HL-60 (cell line): ENCODE results near the gene RSPO3.

Experiments
- DNase-seq, 2 experiments: peaks; one replicate each; pipeline ENCODE4 v3.0.0-alpha.2; 2010 to 2020; ENCODE audit warnings: low read depth in 1 of 2, low spot score in 1 of 2
- H3K27ac ChIP-seq: fragments of 250-450 bp; sonication (Bioruptor Pico); replicated peaks from 2 replicates; pipeline ENCODE4 v1.5.1; 2020; ENCODE audit warnings: mild to moderate bottlenecking, moderate library complexity
- H3K27me3 ChIP-seq: fragments of 250-450 bp; sonication (Bioruptor Pico); 2 replicates; pipeline ENCODE4 v1.5.1; 2021; ENCODE audit warnings: mild to moderate bottlenecking, moderate library complexity; ENCODE audit not compliant: insufficient read depth, poor library complexity, severe bottlenecking
- H3K4me3 ChIP-seq: replicated peaks from 2 replicates; pipeline ENCODE4 v1.5.1; 2011; ENCODE audit warnings: mild to moderate bottlenecking, control low read depth, low read length; ENCODE audit not compliant: insufficient read depth
- CTCF ChIP-seq: IDR thresholded peaks from one replicate; pipeline ENCODE4 v1.5.1; 2011; ENCODE audit warnings: low read length, control low read depth, inconsistent platforms; ENCODE audit not compliant: insufficient read depth
- GABPA ChIP-seq: IDR thresholded peaks from 2 replicates; pipeline ENCODE4 v1.6.1; 2012; ENCODE audit warnings: low read depth
- POLR2AphosphoS5 ChIP-seq: IDR thresholded peaks from 2 replicates; pipeline ENCODE4 v1.6.1; 2012; ENCODE audit warnings: low read depth
- REST ChIP-seq: IDR thresholded peaks from 2 replicates; pipeline ENCODE4 v1.6.1; 2012; ENCODE audit warnings: low read depth; ENCODE audit not compliant: insufficient replicate concordance
- SPI1 ChIP-seq: IDR thresholded peaks from 2 replicates; pipeline ENCODE4 v1.6.1; 2012; ENCODE audit warnings: low read depth, mild to moderate bottlenecking, borderline replicate concordance

Gene RSPO3

GRCh38 chr6:127154509-127154908 is 36.0 kb downstream of the RSPO3 start:
- Histone ChIP-seq H3K4me3 (no peak overlapping the region), H3K27ac (no peak overlapping the region), H3K27me3 (peaks cover 8% of the 10 kb centered on the region)
- no peak for DNase-seq
- TF ChIP-seq GABPA: no peak
- no peak for TF ChIP-seq POLR2AphosphoS5
- TF ChIP-seq SPI1: no peak

GRCh38 chr6:127160484-127160883 is 42.0 kb downstream of the RSPO3 start:
- DNase-seq: no peak
- TF ChIP-seq REST (no peak), GABPA (no peak), POLR2AphosphoS5 (no peak), SPI1 (no peak), CTCF (no peak)
- no peak overlapping the region for H3K27ac ChIP-seq

GRCh38 chr6:127162836-127163235 is 44.4 kb downstream of the RSPO3 start:
- Histone ChIP-seq H3K27me3 (peaks cover 5% of the 10 kb centered on the region), H3K4me3 (no peak overlapping the region)
- no peak for TF ChIP-seq POLR2AphosphoS5
- no peak for TF ChIP-seq CTCF
- no peak for TF ChIP-seq REST
- no peak for TF ChIP-seq GABPA
- no peak for TF ChIP-seq SPI1

More at GRCh38 chr6:127160484-127160883, 42.0 kb downstream of the RSPO3 start:
- Histone ChIP-seq H3K4me3 (no peak overlapping the region), H3K27me3 (peaks cover 8% of the 10 kb centered on the region)

GRCh38 chr6:127164036-127164435 is 45.6 kb downstream of the RSPO3 start:
- Histone ChIP-seq H3K27me3 (no peaks in the 10 kb centered on the region), H3K27ac (no peak overlapping the region), H3K4me3 (no peak overlapping the region)
- DNase-seq: no peak
- TF ChIP-seq REST (no peak), POLR2AphosphoS5 (no peak), CTCF (no peak), SPI1 (no peak), GABPA (no peak)

More at GRCh38 chr6:127162836-127163235, 44.4 kb downstream of the RSPO3 start:
- no peak overlapping the region for H3K27ac ChIP-seq
- DNase-seq: no peak
